H9 (cell line): ENCODE results near the gene SLC1A1. TPM values are rescaled to one million over a fixed set of nuclear protein-coding genes. Genes with fewer than 3 reads are reported as not detected.
A peak's percentile ranks its signal among the peaks of the same experiment; 100 is the strongest.

ENCODE experiments used
- DNase-seq: peaks from one replicate; pipeline ENCODE4 v3.0.0-alpha.2; 2017
- H2AFZ ChIP-seq: one replicate; pipeline ENCODE4 v1.6.1; 2013; ENCODE audit warnings: mild to moderate bottlenecking, low read length, control low read depth, moderate library complexity
- H2AK5ac ChIP-seq: 2 replicates; pipeline ENCODE4 v1.6.1; 2013; ENCODE audit warnings: low read length, control low read depth, mixed read lengths; ENCODE audit not compliant: insufficient read length
- H2BK120ac ChIP-seq: one replicate; pipeline ENCODE4 v1.6.1; 2013; ENCODE audit warnings: low read depth, mild to moderate bottlenecking, low read length, control low read depth, inconsistent platforms; ENCODE audit not compliant: poor library complexity, severe bottlenecking
- H2BK12ac ChIP-seq: 2 replicates; pipeline ENCODE4 v1.6.1; 2013; ENCODE audit warnings: low read length, control low read depth, mixed read lengths, low read depth; ENCODE audit not compliant: insufficient read length
- H2BK15ac ChIP-seq: 2 replicates; pipeline ENCODE4 v1.6.1; 2013; ENCODE audit warnings: low read depth, low read length, control low read depth
- H2BK20ac ChIP-seq: one replicate; pipeline ENCODE4 v1.6.1; 2013; ENCODE audit warnings: low read depth, mild to moderate bottlenecking, low read length, control low read depth, inconsistent platforms; ENCODE audit not compliant: poor library complexity, severe bottlenecking
- H2BK5ac ChIP-seq: 2 replicates; pipeline ENCODE4 v1.6.1; 2013; ENCODE audit warnings: low read length, control low read depth, mixed read lengths; ENCODE audit not compliant: insufficient read length
- H3K14ac ChIP-seq: 2 replicates; pipeline ENCODE4 v1.6.1; 2013; ENCODE audit warnings: low read length, control low read depth; ENCODE audit not compliant: insufficient read depth
- H3K18ac ChIP-seq: 2 replicates; pipeline ENCODE4 v1.6.1; 2013; ENCODE audit warnings: low read depth, mild to moderate bottlenecking, mixed read lengths, low read length, control low read depth; ENCODE audit not compliant: insufficient read length
- H3K23ac ChIP-seq: 2 replicates; pipeline ENCODE4 v1.6.1; 2013; ENCODE audit warnings: low read length, control low read depth, mixed read lengths, low read depth; ENCODE audit not compliant: insufficient read length
- H3K23me2 ChIP-seq: 2 replicates; pipeline ENCODE4 v1.6.1; 2013; ENCODE audit warnings: low read depth, mild to moderate bottlenecking, mixed read lengths, low read length, control low read depth; ENCODE audit not compliant: insufficient read length, poor library complexity, severe bottlenecking
- H3K27ac ChIP-seq: 2 replicates; pipeline ENCODE4 v1.5.1; 2013; ENCODE audit warnings: low read length, control low read depth, mixed read lengths, low read depth; ENCODE audit not compliant: insufficient read length
- H3K27me3 ChIP-seq: 2 replicates; pipeline ENCODE4 v1.6.1; 2013; ENCODE audit warnings: low read length, control low read depth, inconsistent platforms; ENCODE audit not compliant: insufficient read depth
- H3K4ac ChIP-seq: 2 replicates; pipeline ENCODE4 v1.6.1; 2013; ENCODE audit warnings: low read depth, mild to moderate bottlenecking, control low read depth, inconsistent platforms, low read length, moderate library complexity
- H3K4me1 ChIP-seq: 2 replicates; pipeline ENCODE4 v1.6.1; 2013; ENCODE audit warnings: low read length, control low read depth, inconsistent platforms; ENCODE audit not compliant: insufficient read depth
- H3K4me2 ChIP-seq: 2 replicates; pipeline ENCODE4 v1.6.1; 2013; ENCODE audit warnings: low read length, control low read depth, mixed read lengths; ENCODE audit not compliant: insufficient read length, insufficient read depth
- H3K56ac ChIP-seq: 2 replicates; pipeline ENCODE4 v1.6.1; 2013; ENCODE audit warnings: low read depth, mild to moderate bottlenecking, mixed read lengths, low read length, control low read depth; ENCODE audit not compliant: insufficient read length
- H3K79me1 ChIP-seq: 2 replicates; pipeline ENCODE4 v1.6.1; 2013; ENCODE audit warnings: low read depth, mild to moderate bottlenecking, moderate library complexity, low read length, control low read depth, inconsistent platforms; ENCODE audit not compliant: insufficient read depth, poor library complexity, severe bottlenecking
- H3K79me2 ChIP-seq: 2 replicates; pipeline ENCODE4 v1.6.1; 2013; ENCODE audit warnings: low read length, control low read depth, inconsistent platforms; ENCODE audit not compliant: insufficient read depth
- H3K9ac ChIP-seq: 2 replicates; pipeline ENCODE4 v1.6.1; 2013; ENCODE audit warnings: low read length, control low read depth, mixed read lengths; ENCODE audit not compliant: insufficient read length; ENCODE audit errors: extremely low read depth
- H3K9me3 ChIP-seq: one replicate; pipeline ENCODE4 v1.6.1; 2013; ENCODE audit warnings: low read depth, low read length, inconsistent platforms; ENCODE audit not compliant: control insufficient read depth
- H3T11ph ChIP-seq: one replicate; pipeline ENCODE4 v1.6.1; 2013; ENCODE audit warnings: mild to moderate bottlenecking, low read length, control low read depth, inconsistent platforms
- H4K20me1 ChIP-seq: one replicate; pipeline ENCODE4 v1.6.1; 2013; ENCODE audit not compliant: control insufficient read depth, insufficient read length, insufficient read depth
- H4K5ac ChIP-seq: 2 replicates; pipeline ENCODE4 v1.6.1; 2013; ENCODE audit warnings: low read depth, mild to moderate bottlenecking, mixed read lengths, low read length, control low read depth; ENCODE audit not compliant: insufficient read length
- H4K8ac ChIP-seq: replicated peaks from 2 replicates; pipeline ENCODE4 v1.6.1; 2013; ENCODE audit warnings: low read length, control low read depth, mixed read lengths, low read depth; ENCODE audit not compliant: insufficient read length
- H4K91ac ChIP-seq: 2 replicates; pipeline ENCODE4 v1.6.1; 2013; ENCODE audit warnings: low read depth, mild to moderate bottlenecking, moderate library complexity, mixed read lengths, low read length, control low read depth; ENCODE audit not compliant: insufficient read length
- H3K27ac Mint-ChIP-seq, 3 experiments: 2 replicates in 2 of 3; 3 replicates in 1 of 3; pipeline ENCODE4 v1.8.0; 2020 to 2021; ENCODE audit warnings: mixed read lengths in 3 of 3, mild to moderate bottlenecking in 1 of 3, moderate library complexity in 1 of 3
- H3K27me3 Mint-ChIP-seq: 2 replicates; pipeline ENCODE4 v1.8.0; 2021; ENCODE audit warnings: low read depth, mild to moderate bottlenecking, moderate library complexity, mixed read lengths
- H3K36me3 Mint-ChIP-seq, 3 experiments: 2 replicates in 2 of 3; 3 replicates in 1 of 3; pipeline ENCODE4 v1.8.0; 2020 to 2021; ENCODE audit warnings: low read depth in 3 of 3, mixed read lengths in 3 of 3; ENCODE audit not compliant: insufficient read depth in 1 of 3
- H3K4me1 Mint-ChIP-seq, 2 experiments: 2 replicates each; pipeline ENCODE4 v1.8.0; 2020; ENCODE audit warnings: mixed read lengths in 2 of 2
- H3K4me3 Mint-ChIP-seq, 2 experiments: 2 replicates in 1 of 2; 3 replicates in 1 of 2; pipeline ENCODE4 v1.8.0; 2020 to 2021; ENCODE audit warnings: mild to moderate bottlenecking in 2 of 2, mixed read lengths in 2 of 2, moderate library complexity in 1 of 2
- H3K9me3 Mint-ChIP-seq, 2 experiments: 2 replicates in 1 of 2; 3 replicates in 1 of 2; pipeline ENCODE4 v1.8.0; 2020; ENCODE audit warnings: mild to moderate bottlenecking in 2 of 2, mixed read lengths in 2 of 2, moderate library complexity in 1 of 2
- CTCF ChIP-seq: fragments of 200-600 bp; sonication (generic); conservative IDR thresholded peaks from 3 replicates; pipeline ENCODE4 v1.8.0; 2021; ENCODE audit warnings: antibody characterized with exemption, mild to moderate bottlenecking
- WGBS: extraction: QIAGEN DNeasy Blood & Tissue Kit; methylation state at CpG from one replicate; pipeline ENCODE4 v1.1.7; 2013; ENCODE audit warnings: missing lambda C conversion rate, low lambda C conversion rate, mixed read lengths; ENCODE audit not compliant: insufficient read length; ENCODE audit errors: extremely low coverage; 5-methylcytosine and 5-hydroxymethylcytosine counted together
- total RNA-seq: library from RNA; stranded (reverse); gene quantifications from 2 replicates; pipeline ENCODE4 v1.2.1, GENCODE V29; 2021

The SLC1A1 gene
- total RNA-seq, 1 experiment from 2014 or later, result 4.7 TPM

- H2AFZ ChIP-seq, result no peak overlapping the region
- H3K4me2 ChIP-seq, result no peak overlapping the region
- no peaks in the 10 kb centered on the region for H3K27me3 Mint-ChIP-seq
- H3K79me1 ChIP-seq, result no peaks in the 10 kb centered on the region
- H3K4me1 Mint-ChIP-seq, result peaks cover 38% of the 10 kb centered on the region in 2 experiments
- no peak overlapping the region for H4K8ac ChIP-seq
- no peak overlapping the region for H2BK120ac ChIP-seq
- no peak overlapping the region for H2BK5ac ChIP-seq
- no peak overlapping the region for H3K14ac ChIP-seq
- H4K5ac ChIP-seq, result peak overlapping the region; percentile 69
- WGBS, result no CpG with 5 or more reads among the region's 2 CpGs
- H3T11ph ChIP-seq, result no peak overlapping the region
- H4K20me1 ChIP-seq, result no peaks in the 10 kb centered on the region
- no peak for TF ChIP-seq CTCF
- H3K9me3 Mint-ChIP-seq, result no peaks in the 10 kb centered on the region
- peak overlapping the region; percentile 35 for H2BK12ac ChIP-seq
- no peaks in the 10 kb centered on the region for H3K27me3 ChIP-seq
- peak overlapping the region; percentile 76 for H3K18ac ChIP-seq
- peaks cover 12% of the 10 kb centered on the region; the same call in 1 of the 2 replicates for H3K4me1 ChIP-seq
- H3K9me3 ChIP-seq, result no peaks in the 10 kb centered on the region
- H2AK5ac ChIP-seq, result no peak overlapping the region
- H3K36me3 Mint-ChIP-seq, result no peaks in the 10 kb centered on the region
- H3K4ac ChIP-seq, result no peak overlapping the region; the same call in 1 of the 2 replicates
- H3K4me3 Mint-ChIP-seq, result peak overlapping the region in 1 of 2 experiments; percentile 20; a peak in 1 of 5 replicates
- H3K23me2 ChIP-seq, result no peaks in the 10 kb centered on the region
- H2BK15ac ChIP-seq, result no peak overlapping the region
- H3K27ac Mint-ChIP-seq, result peak overlapping the region; percentile 84 to 96 (median 95)
- H3K79me2 ChIP-seq, result no peaks in the 10 kb centered on the region
- H3K27ac ChIP-seq, result peak overlapping the region; percentile 26
- H3K56ac ChIP-seq, result no peak overlapping the region
- no peak overlapping the region for H2BK20ac ChIP-seq
- DNase-seq, result no peak
- H3K9ac ChIP-seq, result no peak overlapping the region
- H3K23ac ChIP-seq, result no peak overlapping the region
- no peak overlapping the region for H4K91ac ChIP-seq
Observed at GRCh38 chr9:4620881-4621555, 130.8 kb downstream of the SLC1A1 start.
